GM21390 (cell line): ENCODE results near the gene BORCS6.

Source experiments
- ATAC-seq: cut with Tn5 transposase; IDR thresholded peaks from one replicate; pipeline ENCODE4 v1.9.1; 2021; ENCODE audit not compliant: unreplicated experiment

The BORCS6 gene

GRCh38 chr17:8143581-8144400 lies 46.2 kb downstream of the BORCS6 start:
- no peak for ATAC-seq

GRCh38 chr17:8142887-8143580 lies 46.9 kb downstream of the BORCS6 start:
- ATAC-seq: no peak

- ATAC-seq: no peak
These were observed 47.7 kb downstream of the BORCS6 start for GRCh38 chr17:8142158-8142886.

- ATAC-seq: no peak
These were observed 48.2 kb downstream of the BORCS6 start for GRCh38 chr17:8141741-8142140.

- ATAC-seq: no peak
These were observed 48.9 kb downstream of the BORCS6 start for GRCh38 chr17:8141045-8141444.

GRCh38 chr17:8140065-8141029 lies 49.6 kb downstream of the BORCS6 start:
- ATAC-seq: no peak

GRCh38 chr17:8138672-8139371 lies 51.2 kb downstream of the BORCS6 start:
- peak; percentile 76 for ATAC-seq

- ATAC-seq: no peak
These were observed 51.7 kb downstream of the BORCS6 start for GRCh38 chr17:8138374-8138671.
